Right atrium auricular region (tissue), 2 donors: ENCODE results near the gene SLC22A16. TPM values are rescaled to one million over a fixed set of nuclear protein-coding genes. Genes with fewer than 3 reads are reported as not detected.
"Not testable (repeated sequence)": the region's sequence is repeated elsewhere in the genome, so short reads cannot be mapped to it uniquely, and the experiment has no call there.

ENCODE experiments used
- DNase-seq: peaks from one replicate; pipeline ENCODE4 v3.0.0-alpha.2; 2019; ENCODE audit warnings: low spot score
- H3K27ac ChIP-seq, 2 donors: fragments of 200-600 bp; sonication (generic); 1 replicate in 1 of 2; 2 replicates in 1 of 2; pipeline ENCODE4 v1.5.1; 2016 to 2019
- H3K27me3 ChIP-seq, 2 donors: fragments of 200-600 bp; sonication (generic); one replicate each; pipeline versions ENCODE4 v1.5.1 to v1.6.0; 2017 to 2019
- H3K36me3 ChIP-seq: fragments of 200-600 bp; sonication (generic); one replicate; pipeline ENCODE4 v1.5.1; 2016
- H3K4me1 ChIP-seq, 2 donors: fragments of 200-600 bp; sonication (generic); one replicate each; pipeline versions ENCODE4 v1.5.1 to v1.6.0; 2017 to 2019
- H3K4me3 ChIP-seq, 2 donors: fragments of 200-600 bp; sonication (generic); 1 replicate in 1 of 2; 2 replicates in 1 of 2; pipeline ENCODE4 v1.5.1; 2017 to 2019; ENCODE audit warnings: mild to moderate bottlenecking in 1 of 2, moderate library complexity in 1 of 2
- H3K9me3 ChIP-seq, 2 donors: fragments of 200-600 bp; sonication (generic); one replicate each; pipeline ENCODE4 v1.5.1; 2019
- CTCF ChIP-seq, 2 donors: fragments of 200-600 bp; sonication (generic); IDR thresholded peaks; one replicate each; pipeline ENCODE4 v1.5.1; 2019; ENCODE audit warnings: antibody characterized with exemption in 2 of 2
- total RNA-seq, 2 donors: library from RNA; depleted of rRNA; stranded (reverse); fragments of >200 nt; gene quantifications; one replicate each; pipeline ENCODE4 v1.1.0, GENCODE V29; 2016

SLC22A16 gene
- total RNA-seq, 2 donors from 2014 or later: not detected

- H3K4me3 ChIP-seq: no peak overlapping the region
- H3K27ac ChIP-seq: no peak overlapping the region
- no peaks in the 10 kb centered on the region for H3K27me3 ChIP-seq
- H3K4me1 ChIP-seq: no peaks in the 10 kb centered on the region
- H3K9me3 ChIP-seq: no peaks in the 10 kb centered on the region
- no peak for DNase-seq
- no peak for TF ChIP-seq CTCF (IDR thresholded peaks at IDR 0.05)
- no peaks in the 10 kb centered on the region for H3K36me3 ChIP-seq
Observed at GRCh38 chr6:110512991-110513390, 36.6 kb upstream of the SLC22A16 start.

GRCh38 chr6:110512549-110512948, 36.1 kb upstream of the SLC22A16 start:
- H3K27me3 ChIP-seq, H3K27ac ChIP-seq, DNase-seq, H3K36me3 ChIP-seq, H3K9me3 ChIP-seq, H3K4me3 ChIP-seq, H3K4me1 ChIP-seq: not testable (repeated sequence)

GRCh38 chr6:110511401-110511800, 35.0 kb upstream of the SLC22A16 start:
- no peak overlapping the region for H3K4me3 ChIP-seq
- no peak for DNase-seq
- no peaks in the 10 kb centered on the region for H3K27me3 ChIP-seq
- no peaks in the 10 kb centered on the region for H3K4me1 ChIP-seq
- H3K36me3 ChIP-seq: no peaks in the 10 kb centered on the region
- no peak overlapping the region for H3K27ac ChIP-seq
- no peaks in the 10 kb centered on the region for H3K9me3 ChIP-seq
- TF ChIP-seq CTCF (IDR thresholded peaks at IDR 0.05): no peak

GRCh38 chr6:110509617-110510241, 33.3 kb upstream of the SLC22A16 start:
- no peaks in the 10 kb centered on the region for H3K27me3 ChIP-seq
- TF ChIP-seq CTCF (IDR thresholded peaks at IDR 0.05): no peak
- no peaks in the 10 kb centered on the region for H3K36me3 ChIP-seq
- no peak overlapping the region for H3K4me3 ChIP-seq
- H3K4me1 ChIP-seq: no peaks in the 10 kb centered on the region
- no peak for DNase-seq
- no peak overlapping the region for H3K27ac ChIP-seq
- H3K9me3 ChIP-seq: no peaks in the 10 kb centered on the region

- H3K27ac ChIP-seq, H3K9me3 ChIP-seq, H3K4me1 ChIP-seq, H3K36me3 ChIP-seq, H3K27me3 ChIP-seq, DNase-seq, H3K4me3 ChIP-seq: not testable (repeated sequence)
Observed at GRCh38 chr6:110504891-110505290, 28.5 kb upstream of the SLC22A16 start.

- TF ChIP-seq CTCF (IDR thresholded peaks at IDR 0.05): no peak
- Histone ChIP-seq H3K4me3 (no peak overlapping the region), H3K27ac (no peak overlapping the region), H3K27me3 (no peaks in the 10 kb centered on the region), H3K36me3 (no peaks in the 10 kb centered on the region), H3K4me1 (no peaks in the 10 kb centered on the region), H3K9me3 (no peaks in the 10 kb centered on the region)
- DNase-seq: no peak
Observed at GRCh38 chr6:110495949-110496348, 19.5 kb upstream of the SLC22A16 start.

GRCh38 chr6:110493253-110493800, 16.9 kb upstream of the SLC22A16 start:
- no peak for DNase-seq
- H3K4me3 ChIP-seq: no peak overlapping the region
- no peak for TF ChIP-seq CTCF (IDR thresholded peaks at IDR 0.05)
- no peaks in the 10 kb centered on the region for H3K9me3 ChIP-seq
- no peaks in the 10 kb centered on the region for H3K36me3 ChIP-seq
- no peak overlapping the region for H3K27ac ChIP-seq
- H3K27me3 ChIP-seq: no peaks in the 10 kb centered on the region
- H3K4me1 ChIP-seq: no peaks in the 10 kb centered on the region
